HEK293 (cell line): ENCODE data around the gene TMEM151A.

Experiments
- ATF2 ChIP-seq: fragments of 450-650 bp; formaldehyde crosslinking; IDR thresholded peaks from 2 replicates; pipeline ENCODE4 v1.5.1; 2016; ENCODE audit warnings: missing biosample characterization, missing genetic modification characterization, low read depth
- HOXA7 ChIP-seq: sonication (generic); formaldehyde crosslinking; IDR thresholded peaks from 2 replicates; pipeline ENCODE4 v1.8.1; 2022; ENCODE audit warnings: missing genetic modification reagents, borderline replicate concordance
- KLF10 ChIP-seq: fragments of 450-650 bp; IDR thresholded peaks from 2 replicates; pipeline ENCODE4 v1.5.1; 2018; ENCODE audit warnings: missing biosample characterization, mild to moderate bottlenecking, missing genetic modification characterization
- OVOL3 ChIP-seq: fragments of 450-650 bp; formaldehyde crosslinking; IDR thresholded peaks from 2 replicates; pipeline ENCODE4 v1.5.1; 2016; ENCODE audit warnings: missing biosample characterization, missing genetic modification characterization
- PRDM6 ChIP-seq: fragments of 450-650 bp; formaldehyde crosslinking; IDR thresholded peaks from 2 replicates; pipeline ENCODE4 v1.5.1; 2017; ENCODE audit warnings: missing biosample characterization, missing genetic modification characterization
- ZNF146 ChIP-seq: fragments of 450-650 bp; formaldehyde crosslinking; IDR thresholded peaks from 2 replicates; pipeline ENCODE4 v1.5.1; 2016; ENCODE audit warnings: missing biosample characterization, missing genetic modification characterization
- ZNF174 ChIP-seq: fragments of 450-650 bp; formaldehyde crosslinking; IDR thresholded peaks from 2 replicates; pipeline ENCODE4 v1.5.0; 2017; ENCODE audit warnings: missing biosample characterization, mild to moderate bottlenecking, missing genetic modification characterization
- ZNF23 ChIP-seq: fragments of 450-650 bp; formaldehyde crosslinking; IDR thresholded peaks from 2 replicates; pipeline ENCODE4 v1.5.1; 2016; ENCODE audit warnings: missing biosample characterization, missing genetic modification characterization, borderline replicate concordance
- ZNF510 ChIP-seq: fragments of 450-650 bp; formaldehyde crosslinking; IDR thresholded peaks from 2 replicates; pipeline ENCODE4 v1.5.1; 2018; ENCODE audit warnings: mild to moderate bottlenecking, missing genetic modification characterization, missing biosample characterization; ENCODE audit not compliant: insufficient replicate concordance
- ZNF530 ChIP-seq: fragments of 450-650 bp; formaldehyde crosslinking; IDR thresholded peaks from 2 replicates; pipeline ENCODE4 v1.5.1; 2016; ENCODE audit warnings: low read depth, missing biosample characterization, missing genetic modification characterization
- ZNF776 ChIP-seq: fragments of 450-650 bp; formaldehyde crosslinking; IDR thresholded peaks from 2 replicates; pipeline ENCODE4 v1.5.0; 2017; ENCODE audit warnings: missing biosample characterization, missing genetic modification characterization, borderline replicate concordance
- TF ChIP-seq, protein P1 (sequence below): fragments of 450-650 bp; formaldehyde crosslinking; IDR thresholded peaks from 2 replicates; pipeline ENCODE4 v1.5.1; 2016; ENCODE audit warnings: missing biosample characterization, missing genetic modification characterization
- TF ChIP-seq, protein P2 (sequence below): fragments of 450-650 bp; formaldehyde crosslinking; IDR thresholded peaks from 2 replicates; pipeline ENCODE4 v1.5.1; 2016; ENCODE audit warnings: missing biosample characterization, missing genetic modification characterization

- TF ChIP-seq KLF10 (no peak), ZNF174 (tag by site-specific recombination) (no peak), HOXA7 (CRISPR knock-in tag) (no peak), ZNF23 (tag by site-specific recombination) (no peak), ZNF510 (tag by site-specific recombination) (no peak), PRDM6 (no peak), ZNF146 (tag by site-specific recombination) (no peak), OVOL3 (tag by site-specific recombination) (no peak), ATF2 (tag by site-specific recombination) (no peak), ZNF530 (tag by site-specific recombination) (no peak), ZNF776 (tag by site-specific recombination) (no peak)
- TF ChIP-seq, protein P1, sequence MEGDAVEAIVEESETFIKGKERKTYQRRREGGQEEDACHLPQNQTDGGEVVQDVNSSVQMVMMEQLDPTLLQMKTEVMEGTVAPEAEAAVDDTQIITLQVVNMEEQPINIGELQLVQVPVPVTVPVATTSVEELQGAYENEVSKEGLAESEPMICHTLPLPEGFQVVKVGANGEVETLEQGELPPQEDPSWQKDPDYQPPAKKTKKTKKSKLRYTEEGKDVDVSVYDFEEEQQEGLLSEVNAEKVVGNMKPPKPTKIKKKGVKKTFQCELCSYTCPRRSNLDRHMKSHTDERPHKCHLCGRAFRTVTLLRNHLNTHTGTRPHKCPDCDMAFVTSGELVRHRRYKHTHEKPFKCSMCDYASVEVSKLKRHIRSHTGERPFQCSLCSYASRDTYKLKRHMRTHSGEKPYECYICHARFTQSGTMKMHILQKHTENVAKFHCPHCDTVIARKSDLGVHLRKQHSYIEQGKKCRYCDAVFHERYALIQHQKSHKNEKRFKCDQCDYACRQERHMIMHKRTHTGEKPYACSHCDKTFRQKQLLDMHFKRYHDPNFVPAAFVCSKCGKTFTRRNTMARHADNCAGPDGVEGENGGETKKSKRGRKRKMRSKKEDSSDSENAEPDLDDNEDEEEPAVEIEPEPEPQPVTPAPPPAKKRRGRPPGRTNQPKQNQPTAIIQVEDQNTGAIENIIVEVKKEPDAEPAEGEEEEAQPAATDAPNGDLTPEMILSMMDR (tag by site-specific recombination): no peak
- TF ChIP-seq, protein P2, sequence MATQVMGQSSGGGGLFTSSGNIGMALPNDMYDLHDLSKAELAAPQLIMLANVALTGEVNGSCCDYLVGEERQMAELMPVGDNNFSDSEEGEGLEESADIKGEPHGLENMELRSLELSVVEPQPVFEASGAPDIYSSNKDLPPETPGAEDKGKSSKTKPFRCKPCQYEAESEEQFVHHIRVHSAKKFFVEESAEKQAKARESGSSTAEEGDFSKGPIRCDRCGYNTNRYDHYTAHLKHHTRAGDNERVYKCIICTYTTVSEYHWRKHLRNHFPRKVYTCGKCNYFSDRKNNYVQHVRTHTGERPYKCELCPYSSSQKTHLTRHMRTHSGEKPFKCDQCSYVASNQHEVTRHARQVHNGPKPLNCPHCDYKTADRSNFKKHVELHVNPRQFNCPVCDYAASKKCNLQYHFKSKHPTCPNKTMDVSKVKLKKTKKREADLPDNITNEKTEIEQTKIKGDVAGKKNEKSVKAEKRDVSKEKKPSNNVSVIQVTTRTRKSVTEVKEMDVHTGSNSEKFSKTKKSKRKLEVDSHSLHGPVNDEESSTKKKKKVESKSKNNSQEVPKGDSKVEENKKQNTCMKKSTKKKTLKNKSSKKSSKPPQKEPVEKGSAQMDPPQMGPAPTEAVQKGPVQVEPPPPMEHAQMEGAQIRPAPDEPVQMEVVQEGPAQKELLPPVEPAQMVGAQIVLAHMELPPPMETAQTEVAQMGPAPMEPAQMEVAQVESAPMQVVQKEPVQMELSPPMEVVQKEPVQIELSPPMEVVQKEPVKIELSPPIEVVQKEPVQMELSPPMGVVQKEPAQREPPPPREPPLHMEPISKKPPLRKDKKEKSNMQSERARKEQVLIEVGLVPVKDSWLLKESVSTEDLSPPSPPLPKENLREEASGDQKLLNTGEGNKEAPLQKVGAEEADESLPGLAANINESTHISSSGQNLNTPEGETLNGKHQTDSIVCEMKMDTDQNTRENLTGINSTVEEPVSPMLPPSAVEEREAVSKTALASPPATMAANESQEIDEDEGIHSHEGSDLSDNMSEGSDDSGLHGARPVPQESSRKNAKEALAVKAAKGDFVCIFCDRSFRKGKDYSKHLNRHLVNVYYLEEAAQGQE (tag by site-specific recombination): no peak
Measured at GRCh38 chr11:66275984-66276612, 15.6 kb upstream of the TMEM151A start.
